Measurements from ENCODE around the gene ZMYND8. TPM values are rescaled to one million over a fixed set of nuclear protein-coding genes. Genes with fewer than 3 reads are reported as not detected.

The ZMYND8 gene
- polyA plus RNA-seq, 3 donors: 1.4 to 13.8 (median 5.8) TPM

- no peaks in the 10 kb centered on the region for H4K20me1 ChIP-seq (ENCODE audit: insufficient read depth, low read length)
- Mint-ChIP-seq H3K9me3 (peaks cover 0 to 2% (median 0%) of the 10 kb centered on the region in 7 donors), H3K4me1 (no peaks in the 10 kb centered on the region), H3K27me3 (ENCODE audit: low read depth in 3 of 3) (peaks cover 14 to 28% (median 15%) of the 10 kb centered on the region in 3 donors), H3K27ac (no peak overlapping the region), H3K4me3 (no peak overlapping the region), H3K36me3 (no peaks in the 10 kb centered on the region)
- no peaks in the 10 kb centered on the region for H3K4me1 ChIP-seq (ENCODE audit: control insufficient read depth in 1 of 2, insufficient read depth in 2 of 2, low read length in 2 of 2)
- H2AFZ ChIP-seq (ENCODE audit: insufficient read depth, low read depth, low read length, poor library complexity, severe bottlenecking): no peak overlapping the region
- H3K9ac ChIP-seq (ENCODE audit: insufficient read depth, low read length, poor library complexity, severe bottlenecking): no peak overlapping the region
- no peaks in the 10 kb centered on the region for H3K79me2 ChIP-seq (ENCODE audit: insufficient read depth, low read length)
- H3K9me3 ChIP-seq (replicated peaks in 1 of 2; ENCODE audit: control insufficient read depth in 1 of 2, insufficient read depth in 1 of 2, low read length in 2 of 2): no peaks in the 10 kb centered on the region
- intact Hi-C loops (cut with micrococcal nuclease): no loop called here
- TF ChIP-seq CTCF (IDR thresholded peaks at IDR 0.05): no peak
- H3K4me3 ChIP-seq (replicated peaks in 1 of 3; ENCODE audit: low read depth in 2 of 3, low read length in 3 of 3): no peak overlapping the region
- no peaks in the 10 kb centered on the region for H3K27me3 ChIP-seq (ENCODE audit: control insufficient read depth in 2 of 2, insufficient read depth in 2 of 2, low read length in 2 of 2)
- DNase-seq: no peak
- no peak overlapping the region for H3K4me2 ChIP-seq (replicated peaks; ENCODE audit: extremely low read depth, low read length, poor library complexity, severe bottlenecking)
- WGBS (ENCODE audit: insufficient coverage): 94% methylated on average over 7 of the region's 9 CpGs
- H3K27ac ChIP-seq (ENCODE audit: low read depth in 1 of 2, low read length in 2 of 2): no peak overlapping the region
- no peaks in the 10 kb centered on the region for H3K36me3 ChIP-seq (replicated peaks in 1 of 2; ENCODE audit: control insufficient read depth in 1 of 2, insufficient read depth in 2 of 2, low read length in 2 of 2)
Observed at GRCh38 chr20:47167846-47168245, 188.7 kb downstream of the ZMYND8 start.

- H3K9me3 ChIP-seq (replicated peaks in 1 of 2; ENCODE audit: control insufficient read depth in 1 of 2, insufficient read depth in 1 of 2, low read length in 2 of 2): no peaks in the 10 kb centered on the region
- Mint-ChIP-seq H3K4me3 (no peak overlapping the region), H3K4me1 (no peaks in the 10 kb centered on the region), H3K9me3 (peaks cover 0 to 4% (median 0%) of the 10 kb centered on the region in 7 donors), H3K36me3 (no peaks in the 10 kb centered on the region), H3K27me3 (ENCODE audit: low read depth in 3 of 3) (peaks cover 12 to 22% (median 17%) of the 10 kb centered on the region in 3 donors), H3K27ac (no peak overlapping the region)
- H3K4me1 ChIP-seq (ENCODE audit: control insufficient read depth in 1 of 2, insufficient read depth in 2 of 2, low read length in 2 of 2): no peaks in the 10 kb centered on the region
- no peak overlapping the region for H2AFZ ChIP-seq (ENCODE audit: insufficient read depth, low read depth, low read length, poor library complexity, severe bottlenecking)
- H3K36me3 ChIP-seq (replicated peaks in 1 of 2; ENCODE audit: control insufficient read depth in 1 of 2, insufficient read depth in 2 of 2, low read length in 2 of 2): no peaks in the 10 kb centered on the region
- H3K27me3 ChIP-seq (ENCODE audit: control insufficient read depth in 2 of 2, insufficient read depth in 2 of 2, low read length in 2 of 2): no peaks in the 10 kb centered on the region
- H3K4me3 ChIP-seq (replicated peaks in 1 of 3; ENCODE audit: low read depth in 2 of 3, low read length in 3 of 3): no peak overlapping the region
- no peak overlapping the region for H3K27ac ChIP-seq (ENCODE audit: low read depth in 1 of 2, low read length in 2 of 2)
- H3K9ac ChIP-seq (ENCODE audit: insufficient read depth, low read length, poor library complexity, severe bottlenecking): no peak overlapping the region
- no peaks in the 10 kb centered on the region for H3K79me2 ChIP-seq (ENCODE audit: insufficient read depth, low read length)
- H4K20me1 ChIP-seq (ENCODE audit: insufficient read depth, low read length): no peaks in the 10 kb centered on the region
- WGBS (ENCODE audit: insufficient coverage): 84% methylated on average over 4 of the region's 4 CpGs
- no peak for TF ChIP-seq CTCF (IDR thresholded peaks at IDR 0.05)
- intact Hi-C loops (cut with micrococcal nuclease): no loop called here
- DNase-seq: no peak
- no peak overlapping the region for H3K4me2 ChIP-seq (replicated peaks; ENCODE audit: extremely low read depth, low read length, poor library complexity, severe bottlenecking)
Observed at GRCh38 chr20:47165376-47165865, 191.1 kb downstream of the ZMYND8 start.

All from CD14-positive monocyte (primary cell).